ENCODE results near the gene MYL10. TPM values are rescaled to one million over a fixed set of nuclear protein-coding genes. Genes with fewer than 3 reads are reported as not detected.

Gene MYL10
- total RNA-seq, 1 experiment from 2014 or later = not detected

DNA sequence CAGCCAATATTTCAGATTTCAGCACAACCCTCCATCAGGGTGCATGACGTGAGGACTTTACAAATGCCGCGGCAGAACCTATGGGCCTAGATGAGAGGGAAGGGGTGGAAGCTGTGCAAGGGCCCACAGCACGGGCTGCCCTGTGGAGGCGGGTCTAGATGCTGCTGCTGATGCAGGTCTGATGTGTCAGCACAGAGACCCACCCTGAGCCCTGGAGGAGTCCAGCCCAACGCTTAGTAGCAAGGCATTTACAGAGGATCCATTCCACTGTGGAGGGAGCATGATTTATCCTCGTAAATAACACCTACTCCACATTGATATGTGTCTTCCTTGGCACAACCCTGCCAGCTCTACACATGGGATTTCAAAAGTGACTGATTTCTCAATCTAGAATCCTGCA is 48.5 kb downstream of the MYL10 start:
- peaks cover 0 to 11% of the 10 kb centered on the region in 2 experiments; a peak in 1 of 4 replicates for H3K9me3 ChIP-seq (ENCODE audit: control insufficient read depth in 1 of 2, insufficient read depth in 1 of 2, low read depth in 1 of 2, low read length in 2 of 2)
- H3K27me3 ChIP-seq (ENCODE audit: insufficient read depth, low read length) = no peaks in the 10 kb centered on the region
- CTCF ChIA-PET = no interaction called here
- POLR2A ChIA-PET = no interaction called here
- H4K20me1 ChIP-seq (ENCODE audit: insufficient read depth) = no peaks in the 10 kb centered on the region
- H3K9ac ChIP-seq (ENCODE audit: low read length) = no peak overlapping the region
- intact Hi-C loops (cut with micrococcal nuclease) = no loop called here
- H3K4me2 ChIP-seq (ENCODE audit: low read length) = no peak overlapping the region
- no peak overlapping the region for H2AFZ ChIP-seq (ENCODE audit: low read depth, low read length, poor library complexity, severe bottlenecking)
- RAD21 ChIA-PET (ENCODE audit: low non-redundant PET in 1 of 2, low total read pairs in 2 of 2, uncharacterized antibody in 2 of 2, unreplicated experiment in 2 of 2) = no interaction called here
- no peak for ATAC-seq
- no peaks in the 10 kb centered on the region for H3K9me2 ChIP-seq (ENCODE audit: insufficient read depth)
- no peaks in the 10 kb centered on the region for H3K79me2 ChIP-seq (ENCODE audit: insufficient read depth, low read length)
- DNase-seq (ENCODE audit: low read depth, low spot score) = no peak
- TF ChIP-seq CBX3 (IDR thresholded peaks at IDR 0.05; ENCODE audit: low read depth) = no peak
- no peak for TF ChIP-seq ZNF274 (IDR thresholded peaks at IDR 0.05; ENCODE audit: low read depth, low read length)
- no peak for TF ChIP-seq TCF7L2 (IDR thresholded peaks at IDR 0.05; ENCODE audit: borderline replicate concordance, extremely low read depth, insufficient read depth, insufficient read length)
- TF ChIP-seq MAX (IDR thresholded peaks at IDR 0.05) = no peak
- TF ChIP-seq CEBPB (IDR thresholded peaks at IDR 0.05; ENCODE audit: low read depth) = no peak
- no peak for TF ChIP-seq SIN3A (IDR thresholded peaks at IDR 0.05; ENCODE audit: low read depth)
- no peak for TF ChIP-seq ATF3 (IDR thresholded peaks at IDR 0.05)
- no peak for TF ChIP-seq ELF1 (IDR thresholded peaks at IDR 0.05; ENCODE audit: borderline replicate concordance, low read depth)
- TF ChIP-seq, protein P1, sequence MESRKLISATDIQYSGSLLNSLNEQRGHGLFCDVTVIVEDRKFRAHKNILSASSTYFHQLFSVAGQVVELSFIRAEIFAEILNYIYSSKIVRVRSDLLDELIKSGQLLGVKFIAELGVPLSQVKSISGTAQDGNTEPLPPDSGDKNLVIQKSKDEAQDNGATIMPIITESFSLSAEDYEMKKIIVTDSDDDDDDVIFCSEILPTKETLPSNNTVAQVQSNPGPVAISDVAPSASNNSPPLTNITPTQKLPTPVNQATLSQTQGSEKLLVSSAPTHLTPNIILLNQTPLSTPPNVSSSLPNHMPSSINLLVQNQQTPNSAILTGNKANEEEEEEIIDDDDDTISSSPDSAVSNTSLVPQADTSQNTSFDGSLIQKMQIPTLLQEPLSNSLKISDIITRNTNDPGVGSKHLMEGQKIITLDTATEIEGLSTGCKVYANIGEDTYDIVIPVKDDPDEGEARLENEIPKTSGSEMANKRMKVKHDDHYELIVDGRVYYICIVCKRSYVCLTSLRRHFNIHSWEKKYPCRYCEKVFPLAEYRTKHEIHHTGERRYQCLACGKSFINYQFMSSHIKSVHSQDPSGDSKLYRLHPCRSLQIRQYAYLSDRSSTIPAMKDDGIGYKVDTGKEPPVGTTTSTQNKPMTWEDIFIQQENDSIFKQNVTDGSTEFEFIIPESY (IDR thresholded peaks at IDR 0.05; ENCODE audit: extremely low read depth, insufficient replicate concordance, low read length) = no peak
- no peak for TF ChIP-seq POLR2A (IDR thresholded peaks at IDR 0.05; ENCODE audit: borderline replicate concordance, extremely low read depth, insufficient read depth, insufficient read length)
- no peak for TF ChIP-seq POLR2AphosphoS5 (IDR thresholded peaks at IDR 0.05; ENCODE audit: low read depth, low read length)
- TF ChIP-seq SP1 (IDR thresholded peaks at IDR 0.05; ENCODE audit: low read depth) = no peak
- TF ChIP-seq EZH2 (IDR thresholded peaks at IDR 0.05) = no peak
- TF ChIP-seq CTCF (IDR thresholded peaks at IDR 0.05 in 2 of 3, conservative IDR thresholded peaks at IDR 0.05 in 1 of 3; ENCODE audit: borderline replicate concordance in 1 of 3, insufficient read depth in 1 of 3, low read depth in 2 of 3, low read length in 2 of 3) = no peak
- no peak for TF ChIP-seq FOSL1 (IDR thresholded peaks at IDR 0.05; ENCODE audit: low read depth)
- no peak for TF ChIP-seq REST (IDR thresholded peaks at IDR 0.05; ENCODE audit: low read depth)
- TF ChIP-seq JUND (IDR thresholded peaks at IDR 0.05) = no peak
- no peak for TF ChIP-seq EZH2phosphoT487 (IDR thresholded peaks at IDR 0.05; ENCODE audit: borderline replicate concordance)
- no peak for TF ChIP-seq SRF (IDR thresholded peaks at IDR 0.05; ENCODE audit: low read depth)
- H3K36me3 ChIP-seq (ENCODE audit: control insufficient read depth in 1 of 2, insufficient read depth in 2 of 2, low read length in 2 of 2) = no peaks in the 10 kb centered on the region
- no peak overlapping the region for H3K27ac ChIP-seq (ENCODE audit: low read depth, low read length)
- no TSS peak for BruUV-seq (replicated peaks)
- no peak overlapping the region for H3K4me3 ChIP-seq (replicated peaks in 1 of 2; ENCODE audit: low read depth in 1 of 2, low read length in 2 of 2)
- H3K4me1 ChIP-seq (ENCODE audit: control insufficient read depth in 1 of 2, insufficient read depth in 2 of 2, low read length in 2 of 2) = peaks cover 0 to 11% of the 10 kb centered on the region in 2 experiments; a peak in 2 of 4 replicates
